ENCODE results near the gene ADAMTS2. TPM values are rescaled to one million over a fixed set of nuclear protein-coding genes. Genes with fewer than 3 reads are reported as not detected.

The ADAMTS2 gene
- total RNA-seq, 1 experiment from 2014 or later: 3.9 TPM

DNA sequence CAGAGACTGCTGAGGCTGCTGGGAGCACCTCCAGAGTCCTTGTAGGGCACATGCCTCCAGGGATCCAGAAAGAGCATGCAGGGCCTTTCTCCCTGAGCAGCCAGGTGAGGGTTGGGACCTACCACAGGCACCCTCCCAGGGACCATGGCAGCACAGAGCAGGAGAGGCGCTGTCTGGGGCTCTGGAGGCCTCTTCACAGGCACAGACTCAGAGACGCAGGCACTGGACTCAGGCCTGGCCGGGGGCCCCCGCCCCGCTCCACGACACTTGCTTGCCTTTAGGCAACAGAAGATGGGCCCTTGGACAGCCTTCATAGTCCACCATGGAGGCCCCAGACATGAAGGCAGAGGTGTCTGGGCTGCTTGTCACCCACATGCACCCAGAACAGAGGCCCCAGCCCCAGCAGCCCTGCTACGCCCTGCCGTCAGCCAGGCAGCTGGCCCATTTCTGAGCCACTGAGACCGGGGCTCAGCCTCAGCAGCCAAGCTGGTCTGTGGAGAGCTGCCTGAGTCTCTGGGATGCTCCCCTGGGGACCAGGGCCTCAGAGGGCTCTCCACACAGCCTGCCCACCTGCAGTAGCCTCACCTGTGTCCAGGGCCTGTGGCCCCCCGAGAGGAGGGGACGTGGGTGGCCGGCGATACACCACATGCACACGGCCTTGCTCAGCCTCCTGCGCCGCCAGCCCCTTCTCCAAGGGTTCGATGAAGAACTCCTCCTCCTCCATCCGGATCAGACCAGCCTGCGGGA is 72.8 kb downstream of the ADAMTS2 start:
- CTCF ChIA-PET: no interaction called here

DNA sequence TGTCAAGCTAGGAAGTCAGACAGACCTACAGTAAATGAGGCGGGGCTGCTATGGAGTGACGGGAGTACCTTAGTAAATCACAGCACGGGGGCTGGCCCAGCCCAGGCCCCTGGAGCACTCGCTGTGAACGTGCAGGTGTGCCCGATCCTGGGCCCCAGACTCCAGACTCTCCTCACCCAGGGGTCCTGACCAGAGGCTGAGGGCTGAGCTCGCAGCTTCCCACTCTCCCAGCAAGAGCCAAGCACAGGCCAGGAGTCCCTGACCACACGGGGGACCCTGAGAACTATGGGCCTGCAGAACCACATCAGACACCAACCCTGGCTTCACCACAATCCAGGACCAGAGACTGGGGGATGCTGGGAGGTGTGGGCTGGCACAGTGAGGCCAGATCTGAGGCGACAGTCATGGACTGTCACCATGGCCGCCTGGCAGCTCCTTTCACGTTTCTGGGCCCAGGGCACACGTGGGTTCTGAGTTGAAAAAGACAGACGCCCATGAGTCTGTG is 73.4 kb downstream of the ADAMTS2 start:
- no peaks in the 10 kb centered on the region for H3K27me3 ChIP-seq (ENCODE audit: insufficient read depth, low read length)
- no peak for ATAC-seq
- H3K9ac ChIP-seq (ENCODE audit: low read length): no peak overlapping the region
- TF ChIP-seq CBX3 (IDR thresholded peaks at IDR 0.05; ENCODE audit: low read depth): no peak
- TF ChIP-seq POLR2A (IDR thresholded peaks at IDR 0.05; ENCODE audit: borderline replicate concordance, extremely low read depth, insufficient read depth, insufficient read length): no peak
- no peak for TF ChIP-seq JUND (IDR thresholded peaks at IDR 0.05)
- no peak for TF ChIP-seq YY1 (IDR thresholded peaks at IDR 0.05; ENCODE audit: extremely low read depth, insufficient replicate concordance, low read depth, low read length)
- TF ChIP-seq, protein P1, sequence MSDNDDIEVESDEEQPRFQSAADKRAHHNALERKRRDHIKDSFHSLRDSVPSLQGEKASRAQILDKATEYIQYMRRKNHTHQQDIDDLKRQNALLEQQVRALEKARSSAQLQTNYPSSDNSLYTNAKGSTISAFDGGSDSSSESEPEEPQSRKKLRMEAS (IDR thresholded peaks at IDR 0.05): no peak
- no peak for TF ChIP-seq EGR1 (IDR thresholded peaks at IDR 0.05; ENCODE audit: low read depth)
- TF ChIP-seq TCF7L2 (IDR thresholded peaks at IDR 0.05; ENCODE audit: borderline replicate concordance, extremely low read depth, insufficient read depth, insufficient read length): no peak
- TF ChIP-seq, protein P2, sequence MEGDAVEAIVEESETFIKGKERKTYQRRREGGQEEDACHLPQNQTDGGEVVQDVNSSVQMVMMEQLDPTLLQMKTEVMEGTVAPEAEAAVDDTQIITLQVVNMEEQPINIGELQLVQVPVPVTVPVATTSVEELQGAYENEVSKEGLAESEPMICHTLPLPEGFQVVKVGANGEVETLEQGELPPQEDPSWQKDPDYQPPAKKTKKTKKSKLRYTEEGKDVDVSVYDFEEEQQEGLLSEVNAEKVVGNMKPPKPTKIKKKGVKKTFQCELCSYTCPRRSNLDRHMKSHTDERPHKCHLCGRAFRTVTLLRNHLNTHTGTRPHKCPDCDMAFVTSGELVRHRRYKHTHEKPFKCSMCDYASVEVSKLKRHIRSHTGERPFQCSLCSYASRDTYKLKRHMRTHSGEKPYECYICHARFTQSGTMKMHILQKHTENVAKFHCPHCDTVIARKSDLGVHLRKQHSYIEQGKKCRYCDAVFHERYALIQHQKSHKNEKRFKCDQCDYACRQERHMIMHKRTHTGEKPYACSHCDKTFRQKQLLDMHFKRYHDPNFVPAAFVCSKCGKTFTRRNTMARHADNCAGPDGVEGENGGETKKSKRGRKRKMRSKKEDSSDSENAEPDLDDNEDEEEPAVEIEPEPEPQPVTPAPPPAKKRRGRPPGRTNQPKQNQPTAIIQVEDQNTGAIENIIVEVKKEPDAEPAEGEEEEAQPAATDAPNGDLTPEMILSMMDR (IDR thresholded peaks at IDR 0.05 in 2 of 3, conservative IDR thresholded peaks at IDR 0.05 in 1 of 3; ENCODE audit: borderline replicate concordance in 1 of 3, insufficient read depth in 1 of 3, low read depth in 2 of 3, low read length in 2 of 3): no peak
- no peak for DNase-seq (ENCODE audit: low read depth, low spot score)
- H3K79me2 ChIP-seq (ENCODE audit: insufficient read depth, low read length): no peaks in the 10 kb centered on the region
- peaks cover 0 to 13% of the 10 kb centered on the region in 2 experiments; a peak in 2 of 4 replicates for H3K4me1 ChIP-seq (ENCODE audit: control insufficient read depth in 1 of 2, insufficient read depth in 2 of 2, low read length in 2 of 2)
- CTCF ChIA-PET: no interaction called here
- no peaks in the 10 kb centered on the region for H3K9me3 ChIP-seq (ENCODE audit: control insufficient read depth in 1 of 2, insufficient read depth in 1 of 2, low read depth in 1 of 2, low read length in 2 of 2)
- H2AFZ ChIP-seq (ENCODE audit: low read depth, low read length, poor library complexity, severe bottlenecking): no peak overlapping the region
- H3K27ac ChIP-seq (ENCODE audit: low read depth, low read length): no peak overlapping the region
- intact Hi-C loops (cut with micrococcal nuclease): no loop called here
- no peaks in the 10 kb centered on the region for H3K36me3 ChIP-seq (ENCODE audit: control insufficient read depth in 1 of 2, insufficient read depth in 2 of 2, low read length in 2 of 2)
- POLR2A ChIA-PET: no interaction called here
- no peaks in the 10 kb centered on the region for H3K9me2 ChIP-seq (ENCODE audit: insufficient read depth)
- RAD21 ChIA-PET (ENCODE audit: low non-redundant PET in 1 of 2, low total read pairs in 2 of 2, uncharacterized antibody in 2 of 2, unreplicated experiment in 2 of 2): no interaction called here
- no peak overlapping the region for H3K4me2 ChIP-seq (ENCODE audit: low read length)
- BruUV-seq (replicated peaks): no TSS peak
- H4K20me1 ChIP-seq (ENCODE audit: insufficient read depth): no peaks in the 10 kb centered on the region
- no peak overlapping the region for H3K4me3 ChIP-seq (replicated peaks in 1 of 2; ENCODE audit: low read depth in 1 of 2, low read length in 2 of 2)

More for the DNA sequence above, 72.8 kb downstream of the ADAMTS2 start:
- ATAC-seq (no peak), DNase-seq (ENCODE audit: low read depth, low spot score) (no peak)
- H4K20me1 ChIP-seq (ENCODE audit: insufficient read depth): no peaks in the 10 kb centered on the region
- no peaks in the 10 kb centered on the region for H3K9me3 ChIP-seq (ENCODE audit: control insufficient read depth in 1 of 2, insufficient read depth in 1 of 2, low read depth in 1 of 2, low read length in 2 of 2)
- intact Hi-C loops (cut with micrococcal nuclease): no loop called here
- no TSS peak for BruUV-seq (replicated peaks)
- H3K4me3 ChIP-seq (replicated peaks in 1 of 2; ENCODE audit: low read depth in 1 of 2, low read length in 2 of 2): no peak overlapping the region
- H3K4me2 ChIP-seq (ENCODE audit: low read length): no peak overlapping the region
- no peak overlapping the region for H2AFZ ChIP-seq (ENCODE audit: low read depth, low read length, poor library complexity, severe bottlenecking)
- no peaks in the 10 kb centered on the region for H3K79me2 ChIP-seq (ENCODE audit: insufficient read depth, low read length)
- no peaks in the 10 kb centered on the region for H3K27me3 ChIP-seq (ENCODE audit: insufficient read depth, low read length)
- POLR2A ChIA-PET: no interaction called here
- H3K4me1 ChIP-seq (ENCODE audit: control insufficient read depth in 1 of 2, insufficient read depth in 2 of 2, low read length in 2 of 2): peaks cover 0 to 13% of the 10 kb centered on the region in 2 experiments; a peak in 2 of 4 replicates
- H3K9ac ChIP-seq (ENCODE audit: low read length): no peak overlapping the region
- H3K9me2 ChIP-seq (ENCODE audit: insufficient read depth): no peaks in the 10 kb centered on the region
- no peak overlapping the region for H3K27ac ChIP-seq (ENCODE audit: low read depth, low read length)
- RAD21 ChIA-PET (ENCODE audit: low non-redundant PET in 1 of 2, low total read pairs in 2 of 2, uncharacterized antibody in 2 of 2, unreplicated experiment in 2 of 2): no interaction called here
- H3K36me3 ChIP-seq (ENCODE audit: control insufficient read depth in 1 of 2, insufficient read depth in 2 of 2, low read length in 2 of 2): no peaks in the 10 kb centered on the region
- TF ChIP-seq, protein P2 (IDR thresholded peaks at IDR 0.05 in 2 of 3, conservative IDR thresholded peaks at IDR 0.05 in 1 of 3; ENCODE audit: borderline replicate concordance in 1 of 3, insufficient read depth in 1 of 3, low read depth in 2 of 3, low read length in 2 of 3): no peak

All from HCT116 (cell line).